IPS-18c (cell line): ENCODE data around the gene C11orf86.
A peak's percentile ranks its signal among the peaks of the same experiment; 100 is the strongest.

ENCODE experiments used
- H3K4me3 ChIP-seq: 2 replicates; pipeline ENCODE4 v1.7.0; 2013; ENCODE audit warnings: low read depth, mild to moderate bottlenecking, low read length, moderate library complexity; ENCODE audit not compliant: insufficient read depth
- H3K9me3 ChIP-seq: one replicate; pipeline ENCODE4 v1.6.1; 2013; ENCODE audit warnings: mild to moderate bottlenecking, low read length, moderate library complexity; ENCODE audit not compliant: control insufficient read depth, insufficient read depth

Gene C11orf86, protein sequence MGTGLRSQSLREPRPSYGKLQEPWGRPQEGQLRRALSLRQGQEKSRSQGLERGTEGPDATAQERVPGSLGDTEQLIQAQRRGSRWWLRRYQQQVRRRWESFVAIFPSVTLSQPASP

DNA sequence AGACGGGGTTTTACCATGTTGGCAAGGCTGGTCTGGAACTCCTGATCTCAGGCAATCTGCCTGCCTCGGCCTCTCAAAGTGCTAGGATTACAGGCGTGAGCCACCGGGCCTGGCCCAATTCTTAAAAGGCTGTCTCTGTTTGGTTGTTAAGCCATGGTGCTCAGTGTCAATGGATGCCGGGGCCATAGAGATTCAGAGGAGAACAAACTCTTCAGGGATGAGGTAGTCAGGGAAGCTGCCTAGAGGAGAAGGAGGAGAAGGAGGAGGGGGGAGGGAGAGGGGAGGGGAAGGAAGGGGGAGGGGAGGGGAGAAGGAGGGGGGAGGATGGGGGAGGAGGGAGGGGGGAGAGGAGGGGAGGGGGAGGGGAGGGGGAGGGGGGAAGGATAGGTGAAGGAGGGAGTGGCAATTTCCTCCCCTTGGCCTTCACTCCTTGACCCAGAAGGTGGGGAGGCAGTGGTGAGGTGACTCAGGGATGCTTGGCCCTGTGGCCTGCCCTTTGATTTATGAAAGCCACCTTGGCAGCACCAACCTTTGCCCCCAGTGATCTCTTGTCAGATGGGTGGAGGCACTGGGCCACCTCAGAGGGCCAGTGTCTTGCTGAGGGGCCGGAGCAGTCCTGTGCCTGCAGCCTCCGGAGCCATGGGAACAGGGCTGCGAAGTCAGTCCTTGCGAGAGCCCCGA lies at the start of gene C11orf86:
Gene C11orf86 (plus strand): TSS at position 581 of the 681 bp plus-strand sequence. CDS start 59 bp downstream, at position 640.
- H3K4me3 ChIP-seq = no peak within 1 kb of the TSS

DNA sequence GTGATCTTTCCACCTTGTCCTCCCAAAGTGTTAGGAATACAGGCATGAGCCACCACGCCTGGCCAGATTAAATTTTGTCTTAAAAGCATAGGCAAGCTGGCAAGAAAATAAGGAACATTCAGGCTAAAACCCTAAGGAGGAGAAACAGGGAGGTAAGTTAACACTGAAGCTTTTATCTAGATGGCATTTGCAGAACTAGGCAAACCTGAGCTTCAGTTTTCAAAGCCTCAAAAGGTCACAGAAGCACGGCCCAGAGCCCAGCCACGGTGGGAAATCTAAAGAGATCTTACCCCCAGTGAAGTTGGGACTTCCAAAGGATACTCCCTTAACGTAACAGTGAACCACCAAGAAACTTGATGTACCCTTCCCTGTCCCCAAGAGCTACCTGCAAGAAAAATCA lies 45.4 kb upstream of the C11orf86 start:
- no peaks in the 10 kb centered on the region for H3K9me3 ChIP-seq
- H3K4me3 ChIP-seq = no peak overlapping the region

More for the DNA sequence above, at the start of gene C11orf86:
- H3K9me3 ChIP-seq = peaks cover 4% of the 10 kb centered on the region

DNA sequence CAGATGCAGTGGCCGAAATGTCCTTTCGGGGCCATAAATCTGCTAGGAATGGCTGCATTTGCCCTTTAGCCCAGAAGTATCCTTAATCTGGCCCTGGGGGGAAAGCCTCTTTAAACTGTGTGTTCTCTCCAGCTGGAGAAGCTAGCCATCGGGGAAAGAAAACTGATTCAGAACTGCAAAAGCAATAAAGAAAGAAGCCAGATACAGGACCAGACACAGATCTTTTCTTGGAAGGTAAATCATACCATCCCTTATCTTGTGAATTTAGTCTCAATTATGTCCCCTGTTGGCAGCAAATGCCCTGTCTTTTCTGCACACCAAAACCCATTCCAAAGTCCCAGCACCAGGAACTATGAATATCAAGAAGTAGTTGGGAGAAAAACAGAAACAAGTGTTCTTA lies 42.6 kb upstream of the C11orf86 start:
- H3K4me3 ChIP-seq = no peak overlapping the region
- H3K9me3 ChIP-seq = no peaks in the 10 kb centered on the region

DNA sequence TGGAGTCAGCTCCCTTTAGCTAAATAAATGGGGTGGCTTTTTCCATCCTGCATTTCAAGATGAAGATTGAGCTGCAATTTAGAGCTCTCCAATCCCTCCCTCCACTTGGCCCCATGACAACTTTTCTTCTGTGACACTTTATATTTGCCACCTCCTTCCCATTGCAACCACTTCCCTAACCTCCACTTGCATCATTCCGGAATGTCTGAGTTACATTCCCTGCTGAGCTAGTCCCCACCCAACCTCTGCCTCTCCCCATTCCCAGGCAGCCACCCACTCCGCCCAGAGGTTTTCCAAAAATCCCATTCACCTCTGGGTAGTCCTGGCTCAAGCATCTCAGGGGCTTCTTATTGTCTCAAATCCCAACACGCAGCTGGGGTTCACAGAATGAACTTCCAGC lies 41.6 kb upstream of the C11orf86 start:
- no peak overlapping the region for H3K4me3 ChIP-seq

DNA sequence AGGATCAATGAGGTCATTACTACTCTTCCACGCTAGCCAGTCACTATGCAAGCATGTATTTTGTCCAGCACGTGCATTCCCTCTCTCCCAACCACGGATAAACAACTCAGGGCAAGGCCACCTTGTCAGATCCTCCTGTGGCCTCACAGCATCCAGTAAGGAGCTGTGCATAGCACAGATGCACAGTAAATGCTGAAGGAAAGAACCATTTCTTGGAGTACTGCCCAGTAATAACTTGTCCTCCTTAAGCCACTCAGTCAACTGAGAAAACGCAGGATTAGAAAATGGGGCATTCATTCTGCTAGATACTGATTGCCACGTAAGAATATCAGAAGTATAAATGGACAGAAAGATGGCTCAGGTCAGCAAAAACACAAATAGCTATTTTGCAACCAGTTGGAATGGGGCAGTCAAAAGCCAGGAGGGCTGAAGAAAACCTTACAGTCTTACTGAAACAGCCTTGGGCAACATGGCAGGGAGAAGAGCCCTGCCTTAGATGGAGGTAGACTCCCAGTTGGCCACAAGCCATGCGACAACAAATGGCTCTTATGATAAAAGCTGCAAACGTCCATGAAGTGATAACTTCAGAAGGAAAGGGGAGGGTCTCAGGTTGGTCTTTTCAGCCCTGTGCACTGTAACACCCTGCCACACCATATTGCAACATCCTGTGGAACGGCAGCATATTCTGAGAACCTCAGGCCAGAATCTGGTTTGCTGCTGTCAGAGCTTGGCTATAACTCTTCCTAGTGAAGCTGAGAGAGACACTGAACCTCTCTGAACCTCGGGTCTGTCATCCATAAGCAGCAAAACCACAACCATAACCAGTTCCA lies 39.9 kb upstream of the C11orf86 start:
- no peak overlapping the region for H3K4me3 ChIP-seq
- H3K9me3 ChIP-seq = no peaks in the 10 kb centered on the region

More for the DNA sequence above, 41.6 kb upstream of the C11orf86 start:
- no peaks in the 10 kb centered on the region for H3K9me3 ChIP-seq

DNA sequence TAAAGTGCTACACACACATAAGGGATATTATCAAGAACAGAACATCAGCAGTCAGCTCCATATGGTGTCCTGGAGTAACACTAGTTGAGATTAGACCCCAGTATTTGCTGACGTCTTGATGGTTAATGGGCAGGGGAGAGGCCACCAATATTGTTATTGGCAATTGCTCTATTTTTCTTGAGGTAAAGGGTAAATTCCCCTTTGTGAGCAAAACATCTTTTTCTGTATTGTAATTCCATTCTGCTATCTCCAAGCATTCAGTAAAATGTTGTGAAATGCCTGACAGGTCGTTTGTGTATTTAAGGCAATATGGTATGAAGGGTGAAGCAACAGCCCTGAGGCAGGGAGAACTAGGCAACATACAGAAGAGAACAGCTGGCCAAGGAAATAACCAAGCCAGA lies 38.8 kb upstream of the C11orf86 start:
- H3K4me3 ChIP-seq = no peak overlapping the region
- H3K9me3 ChIP-seq = no peaks in the 10 kb centered on the region

DNA sequence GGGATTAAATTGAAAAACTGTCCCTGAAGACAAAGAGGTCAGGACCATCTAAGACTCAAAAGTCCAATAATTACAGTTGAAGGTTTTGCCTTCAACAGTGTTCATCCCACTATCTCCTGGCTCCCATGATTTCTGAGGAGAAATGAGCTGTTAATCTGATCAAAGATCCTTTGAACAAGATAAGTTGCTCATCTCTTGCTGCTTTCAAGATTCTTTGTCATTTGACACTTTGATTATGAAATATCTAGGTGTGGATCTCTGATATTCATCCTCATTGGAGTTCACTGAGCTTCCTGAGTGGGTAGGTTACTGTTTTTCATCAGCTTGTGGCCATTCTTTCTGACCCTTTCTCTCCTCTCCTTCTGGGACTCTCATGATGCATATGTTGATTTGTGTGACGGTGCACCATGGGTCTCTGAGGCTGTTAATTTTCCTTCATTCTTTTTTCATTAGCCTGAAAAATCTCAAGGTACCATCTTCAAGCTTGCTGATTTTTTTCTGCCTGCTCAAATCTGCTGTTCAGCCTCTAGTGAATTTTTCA lies 37.8 kb upstream of the C11orf86 start:
- no peaks in the 10 kb centered on the region for H3K9me3 ChIP-seq
- H3K4me3 ChIP-seq = no peak overlapping the region

DNA sequence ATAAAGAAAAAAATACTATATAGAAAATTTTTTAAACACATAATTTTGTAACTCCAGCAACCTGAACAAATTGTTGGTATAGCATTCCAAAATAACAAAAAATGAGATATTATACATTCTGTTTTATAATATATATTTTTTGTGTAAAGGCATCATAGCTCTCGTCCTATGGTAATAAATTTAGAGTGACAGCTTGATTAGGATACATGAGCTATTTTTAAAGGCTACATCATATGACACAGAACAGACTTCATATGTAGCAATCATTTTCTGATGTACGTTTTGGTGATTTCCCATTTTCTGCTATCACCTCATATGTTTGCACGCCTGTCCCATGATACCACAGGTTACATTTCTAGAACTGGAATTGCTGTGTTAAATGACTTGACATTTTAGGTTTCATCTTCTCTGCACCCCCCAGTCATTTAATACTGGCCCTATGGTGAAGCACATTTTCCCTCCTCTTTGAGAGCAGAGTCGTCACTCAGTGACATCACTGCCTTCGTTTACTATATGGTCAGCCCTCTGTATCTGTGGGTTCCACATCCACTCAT lies 36.4 kb upstream of the C11orf86 start:
- no peak overlapping the region for H3K4me3 ChIP-seq
- no peaks in the 10 kb centered on the region for H3K9me3 ChIP-seq

DNA sequence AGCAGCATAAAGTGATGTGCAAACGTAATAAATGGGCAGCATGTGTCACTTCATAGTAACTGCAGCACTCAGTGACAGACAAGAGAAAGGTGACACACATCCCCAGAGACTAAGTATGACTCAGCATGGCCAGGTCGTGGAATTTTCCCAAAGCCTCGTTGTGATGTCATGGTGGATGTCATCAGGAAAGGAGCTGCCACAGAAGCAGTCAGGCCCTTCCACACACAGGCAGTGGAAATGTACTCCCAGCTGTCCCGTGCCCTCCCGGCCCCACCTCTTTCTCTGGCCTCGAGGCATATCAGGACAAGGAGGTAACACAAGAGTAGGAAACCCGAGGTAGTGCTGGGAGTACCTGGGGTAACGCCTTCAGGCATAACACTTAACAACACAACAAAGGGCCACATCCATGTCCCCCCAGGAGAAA lies 25.0 kb upstream of the C11orf86 start:
- no peaks in the 10 kb centered on the region for H3K9me3 ChIP-seq
- no peak overlapping the region for H3K4me3 ChIP-seq

DNA sequence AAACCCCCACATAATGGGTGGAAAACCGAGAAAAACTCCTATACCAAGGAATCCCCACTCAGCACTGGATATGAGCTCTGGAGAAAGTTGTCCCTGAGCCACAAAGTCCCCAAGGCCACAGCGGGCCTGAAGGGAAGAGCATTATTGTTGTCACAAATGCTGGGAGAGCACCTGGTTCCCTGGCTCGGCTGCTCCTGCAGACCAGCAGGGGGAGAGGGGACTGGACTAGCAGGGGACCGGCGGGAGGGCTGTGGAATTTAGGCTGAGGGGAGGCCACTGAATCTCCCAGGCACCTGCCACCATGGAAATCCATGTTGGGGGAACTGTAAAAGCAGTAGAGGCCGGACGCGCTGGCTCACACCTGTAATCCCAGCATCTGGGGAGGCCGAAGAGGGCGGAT lies 24.0 kb upstream of the C11orf86 start:
- Histone ChIP-seq H3K9me3 (no peaks in the 10 kb centered on the region), H3K4me3 (no peak overlapping the region)

DNA sequence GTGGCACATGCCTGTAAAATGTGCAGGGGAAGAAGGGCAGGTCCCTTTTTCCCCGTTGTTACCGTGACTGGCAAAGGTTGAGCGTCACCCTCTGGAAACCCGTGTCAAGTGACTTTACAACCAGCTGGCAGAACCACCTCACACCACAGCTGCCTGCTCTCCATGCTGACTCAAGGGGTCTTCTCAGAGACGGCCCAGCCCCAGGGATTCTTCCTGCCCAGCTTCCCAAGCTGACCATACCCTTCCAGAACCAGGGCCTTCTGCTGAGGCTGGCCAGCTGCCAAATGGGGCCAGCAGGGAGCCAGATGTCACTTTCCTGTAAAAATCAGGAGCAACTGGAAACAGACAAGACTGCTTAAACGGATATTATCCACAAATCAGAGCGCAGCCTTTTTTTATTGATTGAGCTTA lies 23.2 kb upstream of the C11orf86 start:
- Histone ChIP-seq H3K9me3 (no peaks in the 10 kb centered on the region), H3K4me3 (no peak overlapping the region)

DNA sequence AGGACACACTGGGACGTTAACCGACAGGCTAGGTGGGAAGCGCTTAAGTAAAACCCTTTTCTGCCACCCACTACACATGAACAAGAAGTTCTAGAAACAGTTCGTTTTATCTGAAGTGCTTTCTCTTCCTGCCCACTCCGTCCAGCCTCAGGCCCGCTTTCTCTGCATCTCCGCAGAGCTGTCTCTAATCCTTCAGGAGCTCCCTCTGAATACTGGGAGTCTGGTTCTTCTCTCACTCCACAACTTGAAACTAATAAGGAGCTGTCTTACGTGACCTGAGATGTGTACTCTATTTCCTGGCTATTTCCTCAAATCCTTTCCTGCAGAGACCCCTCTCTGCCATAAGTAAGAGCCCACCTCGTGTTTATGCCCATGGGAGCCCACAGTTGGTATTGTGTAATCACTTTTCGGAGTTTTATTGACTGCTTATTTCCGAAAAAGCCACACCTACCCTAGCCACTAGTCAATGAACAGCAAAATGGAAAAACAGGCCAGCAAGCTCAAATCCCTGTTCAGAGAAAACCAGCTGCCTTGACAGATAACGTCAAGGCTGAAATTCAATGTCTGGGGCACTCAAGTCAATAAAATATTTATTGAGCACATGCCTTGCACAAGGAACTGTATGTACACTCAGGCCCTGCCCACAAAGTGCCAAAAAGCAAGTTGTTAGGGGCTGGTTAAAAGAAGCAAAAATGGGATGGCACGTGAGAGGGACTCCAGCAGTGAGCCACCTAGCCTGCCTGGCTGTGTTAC lies 21.8 kb upstream of the C11orf86 start:
- Histone ChIP-seq H3K4me3 (no peak overlapping the region), H3K9me3 (no peaks in the 10 kb centered on the region)

DNA sequence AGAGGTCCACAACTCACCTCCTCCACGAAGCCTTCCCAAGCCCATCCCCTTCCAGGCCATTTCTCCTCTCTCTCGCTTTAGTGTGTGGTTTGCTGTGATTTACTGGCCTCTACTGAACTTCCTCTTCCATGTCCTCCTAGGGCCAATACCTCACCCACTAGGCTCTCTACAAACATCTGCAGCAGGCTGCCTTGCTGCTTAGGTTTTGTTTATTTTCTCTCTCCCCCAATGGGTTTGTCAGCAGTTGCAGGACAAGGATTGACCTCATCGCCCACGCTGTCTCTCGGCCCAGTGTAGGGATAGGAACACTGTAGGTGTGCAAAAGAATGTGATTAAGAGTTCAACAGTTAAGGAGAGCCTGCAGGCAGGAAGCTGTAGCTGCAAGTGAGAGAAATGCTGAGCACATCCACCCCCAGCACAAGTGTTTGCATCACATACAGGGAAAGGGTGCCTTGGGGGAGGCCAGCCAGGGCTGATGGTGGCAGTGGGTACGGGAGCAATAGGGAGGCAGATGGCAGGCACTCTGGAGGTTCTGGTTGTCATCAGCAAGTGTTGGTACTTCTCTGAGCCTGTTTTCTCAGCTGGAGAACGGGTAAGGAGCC lies 18.3 kb upstream of the C11orf86 start:
- no peaks in the 10 kb centered on the region for H3K9me3 ChIP-seq
- no peak overlapping the region for H3K4me3 ChIP-seq

DNA sequence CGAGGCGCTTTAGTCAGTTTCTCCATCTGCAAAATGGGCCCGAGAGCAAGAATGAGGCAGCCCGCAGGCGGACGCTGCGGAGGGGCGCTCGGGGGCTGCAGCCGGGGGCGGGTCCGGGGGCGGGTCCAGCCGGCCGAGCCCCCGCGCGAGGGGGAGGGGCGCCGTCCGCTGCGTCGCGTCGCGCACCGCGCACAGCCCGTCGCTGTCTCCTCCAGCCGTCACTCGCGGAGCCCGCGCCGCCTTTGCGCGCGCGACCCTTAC lies 17.2 kb upstream of the C11orf86 start:
- peak overlapping the region; percentile 83 for H3K4me3 ChIP-seq
- no peaks in the 10 kb centered on the region for H3K9me3 ChIP-seq

DNA sequence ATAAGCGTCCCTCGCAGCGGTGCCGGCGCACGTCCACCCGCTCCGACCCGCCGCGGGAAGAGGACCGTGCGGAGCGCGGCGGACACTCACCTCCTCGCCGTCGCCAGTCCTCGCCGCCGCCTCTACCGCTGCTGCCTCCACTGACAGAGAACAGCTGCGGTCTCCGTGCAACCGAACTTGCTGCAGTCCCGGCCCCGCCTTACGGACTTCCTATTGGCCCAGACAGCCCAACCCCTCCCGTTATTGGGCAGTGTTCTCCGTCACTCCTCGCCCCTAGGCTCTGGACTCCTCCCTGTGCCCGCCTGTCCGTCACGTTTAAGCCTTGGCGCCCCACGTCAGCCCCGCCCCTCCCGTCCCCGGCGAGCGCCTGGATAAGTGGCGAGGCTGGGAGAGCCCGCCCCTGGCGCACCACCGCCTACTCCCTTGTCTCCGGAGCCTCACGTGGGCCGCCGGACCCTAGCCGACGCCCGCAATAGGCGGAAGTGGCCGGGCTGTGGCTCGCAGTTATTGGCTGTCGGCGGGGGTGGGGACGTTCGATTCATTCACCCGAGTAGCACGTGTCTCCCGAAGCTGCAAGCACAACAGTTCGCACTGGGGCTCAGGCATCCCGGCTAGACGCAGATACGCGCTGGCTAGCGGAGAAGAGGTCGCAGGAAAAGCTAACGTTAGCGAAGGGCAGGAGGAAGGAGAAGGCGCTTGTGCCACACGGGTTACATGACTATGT lies 16.7 kb upstream of the C11orf86 start, which contains the start of gene PC:
Gene PC (minus strand): TSS at position 152 of the 724 bp plus-strand sequence. CDS start 86,224 bp downstream, outside the sequence.
- Histone ChIP-seq H3K9me3 (no peaks in the 10 kb centered on the region), H3K4me3 (peak within 1 kb of the TSS; percentile 83)

DNA sequence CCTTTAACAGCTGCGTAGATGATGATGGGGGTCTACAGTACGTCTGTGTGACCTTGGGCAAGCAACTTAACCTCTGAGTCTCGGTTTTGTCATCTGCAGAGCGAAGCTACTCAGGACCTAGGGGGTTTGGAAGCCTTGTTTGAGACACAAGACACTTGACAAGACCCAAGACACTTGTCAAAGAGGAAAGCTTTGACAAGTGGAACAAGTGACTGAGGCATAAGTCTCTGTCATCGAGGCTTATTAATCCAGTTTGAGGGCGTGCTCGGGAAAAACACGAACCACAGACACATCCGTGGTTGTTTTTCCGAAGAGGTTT lies 16.2 kb upstream of the C11orf86 start:
- peak overlapping the region; percentile 29 for H3K4me3 ChIP-seq

More for the DNA sequence above, 16.2 kb upstream of the C11orf86 start:
- H3K9me3 ChIP-seq = no peaks in the 10 kb centered on the region
